Gastrocnemius medialis (tissue), 4 donors: ENCODE measurements around the gene PRAC1. TPM values are rescaled to one million over a fixed set of nuclear protein-coding genes. Genes with fewer than 3 reads are reported as not detected.

ENCODE experiments used
- ATAC-seq, 2 donors: fragments of 150-250 bp; one replicate each; pipeline ENCODE4 v1.9.1; 2016
- DNase-seq, 2 donors: peaks; one replicate each; pipeline ENCODE4 v3.0.0-alpha.2; 2019
- H3K27ac ChIP-seq, 4 donors: fragments of 200-600 bp; sonication (generic); 1 replicate in 1 of 4; 2 replicates in 3 of 4; pipeline ENCODE4 v1.5.1; 2016 to 2018; ENCODE audit warnings: mild to moderate bottlenecking in 2 of 4, moderate library complexity in 1 of 4
- H3K27me3 ChIP-seq, 3 donors: fragments of 200-600 bp; sonication (generic) in 2 of 3; 1 replicate in 1 of 3; 2 replicates in 2 of 3; pipeline versions ENCODE4 v1.5.1 to v1.6.0; 2016 to 2019; ENCODE audit warnings: mild to moderate bottlenecking in 1 of 3, moderate library complexity in 1 of 3
- H3K36me3 ChIP-seq, 2 donors: fragments of 200-600 bp; sonication (generic) in 1 of 2; one replicate each; pipeline ENCODE4 v1.5.1; 2017 to 2018
- H3K4me1 ChIP-seq, 2 donors: fragments of 200-600 bp; sonication (generic) in 1 of 2; one replicate each; pipeline ENCODE4 v1.5.1; 2016 to 2017; ENCODE audit warnings: mild to moderate bottlenecking in 2 of 2
- H3K4me3 ChIP-seq, 4 donors: fragments of 200-600 bp; sonication (generic) in 3 of 4; 1 replicate in 1 of 4; 2 replicates in 3 of 4; pipeline ENCODE4 v1.5.1; 2016 to 2019; ENCODE audit warnings: mild to moderate bottlenecking in 2 of 4
- H3K9me3 ChIP-seq, 3 donors: fragments of 200-600 bp; sonication (generic) in 2 of 3; 1 replicate in 1 of 3; 2 replicates in 2 of 3; pipeline ENCODE4 v1.5.1; 2016 to 2019
- POLR2A ChIP-seq, 2 donors: fragments of 450-650 bp; IDR thresholded peaks; one replicate each; pipeline ENCODE4 v1.6.1; 2017; ENCODE audit warnings: antibody characterized with exemption in 2 of 2, mild to moderate bottlenecking in 2 of 2, moderate library complexity in 2 of 2
- in situ Hi-C, 4 donors: fragments of 200-750 bp; cut with MboI; loops; one replicate each; pipeline versions ENCODE4 v1.15.0 to v1.8.0; 2017; ENCODE audit warnings: low sequenced_read_pairs in 4 of 4
- intact Hi-C: fragments of 100-400 bp; cut with DNase I; formaldehyde crosslinking; loops from one replicate; pipeline ENCODE4 v1.15.1; 2023; ENCODE audit warnings: low total_unique reads
- total RNA-seq, 4 donors: library from RNA; depleted of rRNA; stranded (reverse); fragments of >200 nt; gene quantifications; one replicate each; pipeline versions ENCODE4 v1.1.0 to v1.2.3, GENCODE V29; 2016
- TF ChIP-seq, protein P1 (sequence below), 5 experiments: fragments of 450-650 bp in 3 of 5; fragments of 200-600 bp in 2 of 5; sonication (generic) in 2 of 5; IDR thresholded peaks in 4 of 5; conservative IDR thresholded peaks in 1 of 5; 1 replicate in 4 of 5; 2 replicates in 1 of 5; pipeline ENCODE4 v1.5.1; 2016 to 2019; ENCODE audit warnings: antibody characterized with exemption in 5 of 5, mild to moderate bottlenecking in 3 of 5, moderate library complexity in 3 of 5

The PRAC1 gene
- total RNA-seq, 4 donors from 2014 or later, result not detected

GRCh38 chr17:48752399-48753288 is 30.3 kb upstream of the PRAC1 start:
- Histone ChIP-seq H3K27me3 (peaks cover 99 to 100% (median 100%) of the 10 kb centered on the region in 3 donors), H3K4me3 (no peak overlapping the region), H3K4me1 (peaks cover 0 to 12% of the 10 kb centered on the region in 2 donors), H3K36me3 (no peaks in the 10 kb centered on the region), H3K9me3 (no peaks in the 10 kb centered on the region), H3K27ac (no peak overlapping the region)
- in situ Hi-C loops, result no loop called here
- ATAC-seq, result no peak
- no peak for DNase-seq
- TF ChIP-seq, protein P1, sequence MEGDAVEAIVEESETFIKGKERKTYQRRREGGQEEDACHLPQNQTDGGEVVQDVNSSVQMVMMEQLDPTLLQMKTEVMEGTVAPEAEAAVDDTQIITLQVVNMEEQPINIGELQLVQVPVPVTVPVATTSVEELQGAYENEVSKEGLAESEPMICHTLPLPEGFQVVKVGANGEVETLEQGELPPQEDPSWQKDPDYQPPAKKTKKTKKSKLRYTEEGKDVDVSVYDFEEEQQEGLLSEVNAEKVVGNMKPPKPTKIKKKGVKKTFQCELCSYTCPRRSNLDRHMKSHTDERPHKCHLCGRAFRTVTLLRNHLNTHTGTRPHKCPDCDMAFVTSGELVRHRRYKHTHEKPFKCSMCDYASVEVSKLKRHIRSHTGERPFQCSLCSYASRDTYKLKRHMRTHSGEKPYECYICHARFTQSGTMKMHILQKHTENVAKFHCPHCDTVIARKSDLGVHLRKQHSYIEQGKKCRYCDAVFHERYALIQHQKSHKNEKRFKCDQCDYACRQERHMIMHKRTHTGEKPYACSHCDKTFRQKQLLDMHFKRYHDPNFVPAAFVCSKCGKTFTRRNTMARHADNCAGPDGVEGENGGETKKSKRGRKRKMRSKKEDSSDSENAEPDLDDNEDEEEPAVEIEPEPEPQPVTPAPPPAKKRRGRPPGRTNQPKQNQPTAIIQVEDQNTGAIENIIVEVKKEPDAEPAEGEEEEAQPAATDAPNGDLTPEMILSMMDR (IDR thresholded peaks at IDR 0.05 in 4 of 5, conservative IDR thresholded peaks at IDR 0.05 in 1 of 5), result no peak
- TF ChIP-seq POLR2A (IDR thresholded peaks at IDR 0.05), result no peak
- intact Hi-C loops, result loop anchor here (10.0 kb wide), 1 partner anchor 98 kb away; no protein-coding TSS in a partner anchor

- intact Hi-C loops (loop anchor here (10.0 kb wide), 1 partner anchor 97 kb away; no protein-coding TSS in a partner anchor), in situ Hi-C loops (no loop called here)
- no peak for ATAC-seq
- H3K9me3 ChIP-seq, result no peaks in the 10 kb centered on the region
- no peaks in the 10 kb centered on the region for H3K36me3 ChIP-seq
- TF ChIP-seq POLR2A (IDR thresholded peaks at IDR 0.05), result no peak
- TF ChIP-seq, protein P1 (IDR thresholded peaks at IDR 0.05 in 4 of 5, conservative IDR thresholded peaks at IDR 0.05 in 1 of 5), result no peak
- DNase-seq, result no peak
- no peak overlapping the region for H3K27ac ChIP-seq
- peaks cover 0 to 12% of the 10 kb centered on the region in 2 donors for H3K4me1 ChIP-seq
- no peak overlapping the region for H3K4me3 ChIP-seq
- H3K27me3 ChIP-seq, result peaks cover 99 to 100% (median 100%) of the 10 kb centered on the region in 3 donors
Observed at GRCh38 chr17:48751733-48752398, 29.5 kb upstream of the PRAC1 start.

- ATAC-seq, result no peak
- intact Hi-C loops, result loop anchor here (10.0 kb wide), 1 partner anchor 96 kb away; no protein-coding TSS in a partner anchor
- Histone ChIP-seq H3K4me1 (peaks cover 0 to 12% of the 10 kb centered on the region in 2 donors), H3K27ac (no peak overlapping the region), H3K9me3 (no peaks in the 10 kb centered on the region), H3K27me3 (peaks cover 99 to 100% (median 100%) of the 10 kb centered on the region in 3 donors), H3K36me3 (no peaks in the 10 kb centered on the region), H3K4me3 (no peak overlapping the region)
- in situ Hi-C loops, result no loop called here
- TF ChIP-seq, protein P1 (IDR thresholded peaks at IDR 0.05 in 4 of 5, conservative IDR thresholded peaks at IDR 0.05 in 1 of 5), result no peak
- no peak for TF ChIP-seq POLR2A (IDR thresholded peaks at IDR 0.05)
- DNase-seq, result no peak
Observed at GRCh38 chr17:48751172-48751571, 28.9 kb upstream of the PRAC1 start.

DNA sequence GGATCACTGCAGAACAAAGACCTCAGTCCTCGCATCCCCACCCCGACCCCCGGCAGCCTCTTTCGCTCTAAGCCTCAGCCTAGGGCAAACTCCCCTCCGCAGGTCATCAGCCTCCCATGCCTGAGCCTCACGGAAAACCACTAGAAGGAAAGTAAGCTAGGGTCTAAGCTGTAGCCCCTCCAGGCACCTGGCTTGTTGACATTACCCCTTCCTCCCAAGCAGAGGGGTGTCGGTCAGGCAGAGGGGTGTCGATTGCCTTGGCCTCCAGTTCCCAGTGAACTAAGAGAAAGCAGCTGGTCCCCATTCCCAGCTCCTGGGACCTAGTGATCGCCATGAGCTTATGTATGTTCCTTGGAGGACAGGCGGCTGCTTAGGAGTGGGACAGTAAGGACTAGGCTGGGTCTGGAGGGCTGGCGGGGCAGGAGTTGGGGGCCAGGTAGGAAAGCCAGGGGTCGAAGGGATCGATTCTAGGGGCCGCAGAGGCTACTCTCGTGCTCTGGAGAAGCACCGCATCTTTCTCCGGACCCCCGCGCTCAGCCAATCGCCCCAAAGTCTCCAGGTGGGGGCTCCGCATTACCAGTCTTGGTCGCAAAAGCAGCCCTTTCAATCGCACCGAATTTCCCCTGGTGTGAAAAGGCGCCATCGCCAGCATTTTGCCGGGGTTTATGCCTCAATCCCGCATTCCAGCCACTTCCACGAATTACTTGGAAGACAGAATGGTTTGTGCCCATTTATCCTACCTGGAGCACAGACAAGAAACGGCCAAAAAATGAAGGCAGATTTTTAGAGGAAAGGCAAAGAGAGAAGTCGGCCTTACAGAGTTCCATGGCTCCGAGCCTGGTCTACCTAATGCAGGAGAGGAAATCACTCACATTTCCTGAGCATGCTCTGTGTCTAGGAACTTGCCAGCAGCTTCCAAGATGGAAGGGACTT is 27.6 kb upstream of the PRAC1 start:
- DNase-seq, result no peak
- TF ChIP-seq, protein P1 (IDR thresholded peaks at IDR 0.05 in 4 of 5, conservative IDR thresholded peaks at IDR 0.05 in 1 of 5), result no peak
- no peak for TF ChIP-seq POLR2A (IDR thresholded peaks at IDR 0.05)
- in situ Hi-C loops, result loop anchor here in 2 of 4 donors (25.0 kb wide), 3 partner anchors 113 to 262 kb away; partner anchors contain the start of genes HOXB9 (in 1 of the 2) and IGF2BP1 (in 1 of the 2)

More for the DNA sequence above, 27.6 kb upstream of the PRAC1 start:
- intact Hi-C loops, result loop anchor here (10.0 kb wide), 1 partner anchor 95 kb away; no protein-coding TSS in a partner anchor
- peaks cover 99 to 100% (median 100%) of the 10 kb centered on the region in 3 donors for H3K27me3 ChIP-seq
- no peaks in the 10 kb centered on the region for H3K36me3 ChIP-seq
- no peak overlapping the region for H3K27ac ChIP-seq
- no peaks in the 10 kb centered on the region for H3K9me3 ChIP-seq
- no peak overlapping the region for H3K4me3 ChIP-seq
- no peak for ATAC-seq
- H3K4me1 ChIP-seq, result peaks cover 0 to 11% of the 10 kb centered on the region in 2 donors
